Trophoblast cell (in vitro differentiated cells and primary cell): ENCODE data around the gene PDE5A.

Experiments used
- DNase-seq, 2 donors: peaks; one replicate each; pipeline ENCODE4 v3.0.0-alpha.2; 2016
- H2AFZ ChIP-seq: 2 replicates; pipeline ENCODE4 v1.6.1; 2013; ENCODE audit warnings: low read length, moderate library complexity, mild to moderate bottlenecking; ENCODE audit not compliant: insufficient read depth, poor library complexity
- H2AK5ac ChIP-seq: 2 replicates; pipeline ENCODE4 v1.6.1; 2013; ENCODE audit warnings: mild to moderate bottlenecking, low read length
- H2BK120ac ChIP-seq: 2 replicates; pipeline ENCODE4 v1.6.1; 2013; ENCODE audit warnings: low read length, mild to moderate bottlenecking, moderate library complexity; ENCODE audit not compliant: insufficient read depth, poor library complexity
- H2BK12ac ChIP-seq: 2 replicates; pipeline ENCODE4 v1.6.1; 2013; ENCODE audit warnings: mild to moderate bottlenecking, low read length, moderate library complexity
- H2BK5ac ChIP-seq: 2 replicates; pipeline ENCODE4 v1.6.1; 2013; ENCODE audit warnings: low read length, low read depth, moderate library complexity, mild to moderate bottlenecking; ENCODE audit not compliant: poor library complexity
- H3K14ac ChIP-seq: 2 replicates; pipeline ENCODE4 v1.6.1; 2013; ENCODE audit warnings: mild to moderate bottlenecking, low read length
- H3K18ac ChIP-seq: 2 replicates; pipeline ENCODE4 v1.6.1; 2013; ENCODE audit warnings: mild to moderate bottlenecking, low read length
- H3K23ac ChIP-seq: 2 replicates; pipeline ENCODE4 v1.6.1; 2013; ENCODE audit warnings: low read length
- H3K27ac ChIP-seq: 2 replicates; pipeline ENCODE4 v1.5.1; 2013; ENCODE audit warnings: low read depth, mild to moderate bottlenecking, inconsistent platforms, low read length, moderate library complexity
- H3K27me3 ChIP-seq: 2 replicates; pipeline ENCODE4 v1.6.1; 2013; ENCODE audit warnings: inconsistent platforms, mild to moderate bottlenecking, low read length, moderate library complexity; ENCODE audit not compliant: insufficient read depth
- H3K36me3 ChIP-seq, 2 experiments: 1 replicate in 1 of 2; 2 replicates in 1 of 2; pipeline ENCODE4 v1.6.1; 2013; ENCODE audit warnings: low read length in 2 of 2, mild to moderate bottlenecking in 2 of 2, moderate library complexity in 1 of 2; ENCODE audit not compliant: insufficient read depth in 2 of 2, control insufficient read depth in 1 of 2
- H3K4ac ChIP-seq: 2 replicates; pipeline ENCODE4 v1.6.1; 2013; ENCODE audit warnings: low read depth, mild to moderate bottlenecking, low read length, moderate library complexity
- H3K4me1 ChIP-seq, 2 experiments: 1 replicate in 1 of 2; 2 replicates in 1 of 2; pipeline ENCODE4 v1.6.1; 2013; ENCODE audit warnings: low read length in 2 of 2, mild to moderate bottlenecking in 2 of 2, moderate library complexity in 1 of 2; ENCODE audit not compliant: insufficient read depth in 2 of 2, control insufficient read depth in 1 of 2
- H3K4me2 ChIP-seq: 2 replicates; pipeline ENCODE4 v1.6.1; 2013; ENCODE audit warnings: inconsistent platforms, mild to moderate bottlenecking, low read length, moderate library complexity
- H3K4me3 ChIP-seq: 2 replicates; pipeline ENCODE4 v1.5.1; 2013; ENCODE audit warnings: mild to moderate bottlenecking, low read depth, low read length, inconsistent platforms
- H3K79me1 ChIP-seq: one replicate; pipeline ENCODE4 v1.6.1; 2013; ENCODE audit warnings: low read length
- H3K79me2 ChIP-seq: 2 replicates; pipeline ENCODE4 v1.6.1; 2013; ENCODE audit warnings: low read length, mild to moderate bottlenecking; ENCODE audit not compliant: control insufficient read depth, insufficient read depth, poor library complexity
- H3K9ac ChIP-seq: 2 replicates; pipeline ENCODE4 v1.6.1; 2013; ENCODE audit warnings: mild to moderate bottlenecking, low read length
- H3K9me3 ChIP-seq: 2 replicates; pipeline ENCODE4 v1.6.1; 2013; ENCODE audit warnings: low read depth, mild to moderate bottlenecking, control low read depth, inconsistent platforms, low read length; ENCODE audit not compliant: insufficient read depth
- H4K12ac ChIP-seq: 2 replicates; pipeline ENCODE4 v1.6.1; 2013; ENCODE audit warnings: low read depth, mild to moderate bottlenecking, low read length, moderate library complexity
- H4K8ac ChIP-seq: 2 replicates; pipeline ENCODE4 v1.6.1; 2013; ENCODE audit warnings: low read depth, mild to moderate bottlenecking, low read length, moderate library complexity
- H4K91ac ChIP-seq: one replicate; pipeline ENCODE4 v1.6.1; 2013; ENCODE audit warnings: low read depth, mild to moderate bottlenecking, low read length, moderate library complexity
- WGBS: extraction: QIAGEN DNeasy Blood & Tissue Kit; methylation state at CpG from one replicate; pipeline ENCODE4 v1.1.7; 2013; ENCODE audit warnings: missing lambda C conversion rate; ENCODE audit not compliant: insufficient read length, insufficient coverage; ENCODE audit errors: extremely low coverage; 5-methylcytosine and 5-hydroxymethylcytosine counted together

The PDE5A gene

DNA sequence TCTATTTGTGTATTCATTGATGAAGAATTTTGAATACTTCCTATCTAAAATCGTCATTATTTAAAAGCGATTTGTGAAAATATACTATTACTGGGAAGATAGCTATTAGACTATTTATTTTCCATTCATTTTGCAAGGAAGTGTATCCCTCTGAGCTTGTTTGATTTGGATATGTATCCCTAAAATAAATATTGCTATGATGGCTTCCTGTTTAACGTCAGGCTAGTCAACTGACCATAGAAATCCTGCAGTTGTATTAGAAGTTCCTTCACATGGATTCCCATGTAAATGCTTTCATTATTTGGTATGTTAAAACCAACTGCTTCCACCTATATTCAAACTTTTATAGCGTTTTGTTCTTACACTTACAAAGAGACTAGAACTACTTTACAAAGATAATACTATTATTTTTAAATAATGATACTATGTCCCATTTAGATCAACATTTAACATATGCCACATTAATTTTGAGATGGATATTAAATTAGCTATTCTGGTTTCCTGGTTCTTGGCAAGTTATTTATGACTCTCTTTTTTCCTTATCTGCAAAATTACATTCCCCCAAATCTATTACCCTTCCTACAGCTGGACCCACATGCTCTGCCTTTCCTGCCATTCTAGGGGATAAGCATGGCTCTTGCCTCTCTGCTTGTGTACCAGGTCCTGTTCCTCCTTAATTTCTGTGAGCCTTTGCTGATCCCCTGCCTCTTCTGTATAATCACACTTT, 26.7 kb upstream of the PDE5A start:
- Histone ChIP-seq H3K23ac (no peak overlapping the region), H2AK5ac (no peak overlapping the region), H3K9me3 (no peaks in the 10 kb centered on the region), H2BK5ac (no peak overlapping the region), H3K14ac (no peak overlapping the region), H3K4me2 (no peak overlapping the region), H3K18ac (no peak overlapping the region), H3K4me1 (no peaks in the 10 kb centered on the region), H2AFZ (no peak overlapping the region), H3K79me2 (no peaks in the 10 kb centered on the region), H4K91ac (no peak overlapping the region), H3K4ac (no peak overlapping the region), H3K9ac (no peak overlapping the region), H4K8ac (no peak overlapping the region), H4K12ac (no peak overlapping the region), H3K4me3 (no peak overlapping the region), H2BK12ac (no peak overlapping the region), H3K27me3 (no peaks in the 10 kb centered on the region), H3K79me1 (peaks cover 3% of the 10 kb centered on the region), H2BK120ac (no peak overlapping the region), H3K27ac (no peak overlapping the region), H3K36me3 (no peaks in the 10 kb centered on the region)
- DNase-seq, result no peak
- no CpG with 5 or more reads among the region's 4 CpGs for WGBS

DNA sequence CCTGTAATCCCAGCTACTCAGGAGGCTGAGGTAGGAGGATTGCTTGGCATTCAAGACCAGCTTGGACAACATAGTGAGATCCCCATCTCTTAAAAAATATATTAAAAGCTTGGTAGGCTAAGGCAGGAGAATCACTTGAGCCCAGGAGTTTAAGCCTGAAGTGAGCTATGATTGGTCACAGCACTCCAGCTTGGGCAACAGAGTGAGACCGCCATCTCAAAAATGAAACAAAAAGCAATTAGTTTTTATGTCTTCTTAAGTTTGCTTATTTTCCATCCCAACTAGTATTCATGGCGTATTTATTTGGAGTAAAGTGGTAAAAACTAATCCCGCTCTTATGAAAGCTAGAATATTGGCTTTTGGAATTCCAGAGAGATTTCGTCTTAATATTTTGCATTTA, 25.4 kb upstream of the PDE5A start:
- H3K14ac ChIP-seq, result no peak overlapping the region
- no peak overlapping the region for H3K9ac ChIP-seq
- no peak overlapping the region for H2AFZ ChIP-seq
- no peak overlapping the region for H2AK5ac ChIP-seq
- H3K18ac ChIP-seq, result no peak overlapping the region
- no peak overlapping the region for H3K23ac ChIP-seq
- H3K9me3 ChIP-seq, result no peaks in the 10 kb centered on the region
- H4K91ac ChIP-seq, result no peak overlapping the region
- no peak overlapping the region for H2BK12ac ChIP-seq
- no peak overlapping the region for H2BK5ac ChIP-seq
- H4K8ac ChIP-seq, result no peak overlapping the region
- H3K79me1 ChIP-seq, result peaks cover 3% of the 10 kb centered on the region
- H4K12ac ChIP-seq, result no peak overlapping the region
- no peaks in the 10 kb centered on the region for H3K36me3 ChIP-seq
- no peaks in the 10 kb centered on the region for H3K4me1 ChIP-seq
- H3K79me2 ChIP-seq, result no peaks in the 10 kb centered on the region
- no peak overlapping the region for H3K4me2 ChIP-seq
- no peak overlapping the region for H3K27ac ChIP-seq
- no peak overlapping the region for H3K4ac ChIP-seq
- no peak overlapping the region for H2BK120ac ChIP-seq
- DNase-seq, result no peak
- no CpG with 5 or more reads among the region's 4 CpGs for WGBS
- no peaks in the 10 kb centered on the region for H3K27me3 ChIP-seq
- H3K4me3 ChIP-seq, result no peak overlapping the region

DNA sequence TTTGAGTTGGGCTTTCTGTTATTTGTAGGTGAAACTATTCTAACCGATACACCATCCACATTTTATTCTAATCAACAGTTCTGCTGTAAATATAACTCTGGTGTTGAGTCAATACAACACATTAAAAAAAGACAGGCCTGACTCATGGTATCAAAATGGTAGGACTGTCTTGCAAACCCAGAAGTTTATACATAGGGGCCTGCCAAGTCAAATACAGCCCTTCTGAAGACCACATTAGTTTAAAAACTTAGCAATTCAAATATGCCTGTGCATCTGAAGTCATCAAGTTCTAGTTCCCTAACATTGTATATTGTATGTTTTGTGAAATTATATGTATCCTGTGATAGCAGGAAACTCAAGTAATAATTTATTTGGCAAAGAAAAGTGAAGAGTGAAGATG, 24.4 kb upstream of the PDE5A start:
- Histone ChIP-seq H4K91ac (no peak overlapping the region), H3K14ac (no peak overlapping the region), H3K4me1 (no peaks in the 10 kb centered on the region), H2BK120ac (no peak overlapping the region), H2BK12ac (no peak overlapping the region), H3K4me3 (no peak overlapping the region), H3K27ac (no peak overlapping the region), H2AK5ac (no peak overlapping the region), H3K4ac (no peak overlapping the region), H3K79me1 (peaks cover 3% of the 10 kb centered on the region), H2BK5ac (no peak overlapping the region), H3K27me3 (no peaks in the 10 kb centered on the region), H3K9me3 (no peaks in the 10 kb centered on the region), H3K18ac (no peak overlapping the region), H3K23ac (no peak overlapping the region), H2AFZ (no peak overlapping the region), H3K4me2 (no peak overlapping the region), H4K12ac (no peak overlapping the region), H3K9ac (no peak overlapping the region), H3K36me3 (no peaks in the 10 kb centered on the region), H4K8ac (no peak overlapping the region), H3K79me2 (no peaks in the 10 kb centered on the region)
- WGBS, result no CpG with 5 or more reads among the region's 1 CpG
- no peak for DNase-seq

DNA sequence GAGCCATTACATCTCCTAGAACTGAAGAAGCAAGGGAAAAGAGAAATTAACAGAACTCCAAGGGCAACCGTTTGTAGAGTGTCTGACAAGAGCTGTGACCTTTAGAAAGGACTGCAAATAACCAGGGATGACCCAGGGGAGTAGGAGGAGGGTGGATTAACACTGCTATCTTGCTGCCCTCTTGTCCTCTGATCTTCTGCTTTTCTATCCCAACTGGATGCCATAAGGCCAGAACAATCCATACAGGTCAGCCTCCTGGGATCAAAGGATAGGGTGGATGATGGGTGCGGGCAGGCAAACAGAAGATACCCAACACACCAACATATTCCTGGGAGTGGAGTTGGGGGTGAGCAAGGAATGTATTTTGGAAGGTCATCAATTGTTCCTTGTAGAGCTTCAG, 19.8 kb upstream of the PDE5A start:
- H4K91ac ChIP-seq, result no peak overlapping the region
- no peak overlapping the region for H3K4ac ChIP-seq
- H4K12ac ChIP-seq, result no peak overlapping the region
- no peak overlapping the region for H3K18ac ChIP-seq
- no peaks in the 10 kb centered on the region for H3K79me1 ChIP-seq
- H3K79me2 ChIP-seq, result no peaks in the 10 kb centered on the region
- no peaks in the 10 kb centered on the region for H3K27me3 ChIP-seq
- H3K9ac ChIP-seq, result no peak overlapping the region
- WGBS, result no CpG with 5 or more reads among the region's 2 CpGs
- no peak overlapping the region for H2BK120ac ChIP-seq
- no peak overlapping the region for H3K14ac ChIP-seq
- H3K36me3 ChIP-seq, result no peaks in the 10 kb centered on the region
- no peak overlapping the region for H2BK5ac ChIP-seq
- H3K23ac ChIP-seq, result no peak overlapping the region
- no peak overlapping the region for H3K27ac ChIP-seq
- H3K4me2 ChIP-seq, result no peak overlapping the region
- DNase-seq, result no peak
- no peak overlapping the region for H2AFZ ChIP-seq
- no peak overlapping the region for H4K8ac ChIP-seq
- no peak overlapping the region for H3K4me3 ChIP-seq
- H3K4me1 ChIP-seq, result no peaks in the 10 kb centered on the region
- no peaks in the 10 kb centered on the region for H3K9me3 ChIP-seq
- H2AK5ac ChIP-seq, result no peak overlapping the region
- H2BK12ac ChIP-seq, result no peak overlapping the region
